Measurements from ENCODE around the gene SEC11A.
"Not testable (repeated sequence)": the region's sequence is repeated elsewhere in the genome, so short reads cannot be mapped to it uniquely, and the experiment has no call there.

Gene SEC11A

GRCh38 chr15:84716036-84716732 lies at the start of gene SEC11A:
Gene SEC11A, minus strand, starts transcription at chr15:84716139. Its CDS starts 64 bp downstream, at chr15:84716075.
- DNase-seq (ENCODE audit: low spot score): peak; percentile 97

- no peak for DNase-seq (ENCODE audit: low spot score)
Observed at GRCh38 chr15:84765675-84766074, 49.7 kb upstream of the SEC11A start.

GRCh38 chr15:84764989-84765388 lies 49.0 kb upstream of the SEC11A start:
- no peak for DNase-seq (ENCODE audit: low spot score)

- DNase-seq (ENCODE audit: low spot score): no peak
Observed at GRCh38 chr15:84764585-84764984, 48.6 kb upstream of the SEC11A start.

GRCh38 chr15:84762840-84763572 lies 47.1 kb upstream of the SEC11A start:
- no peak for DNase-seq (ENCODE audit: low spot score)

GRCh38 chr15:84761607-84762131 lies 45.7 kb upstream of the SEC11A start:
- DNase-seq (ENCODE audit: low spot score): no peak

- no peak for DNase-seq (ENCODE audit: low spot score)
Observed at GRCh38 chr15:84760219-84760618, 44.3 kb upstream of the SEC11A start.

GRCh38 chr15:84759018-84759417 lies 43.1 kb upstream of the SEC11A start:
- DNase-seq (ENCODE audit: low spot score): no peak

- DNase-seq (ENCODE audit: low spot score): no peak
Observed at GRCh38 chr15:84755736-84756527, 40.0 kb upstream of the SEC11A start.

GRCh38 chr15:84754889-84755288 lies 39.0 kb upstream of the SEC11A start:
- DNase-seq (ENCODE audit: low spot score): not testable (repeated sequence)

- DNase-seq (ENCODE audit: low spot score): no peak
Observed at GRCh38 chr15:84752700-84753099, 36.8 kb upstream of the SEC11A start.

- DNase-seq (ENCODE audit: low spot score): no peak
Observed at GRCh38 chr15:84752195-84752594, 36.3 kb upstream of the SEC11A start.

GRCh38 chr15:84751721-84752120 lies 35.8 kb upstream of the SEC11A start:
- not testable (repeated sequence) for DNase-seq (ENCODE audit: low spot score)

GRCh38 chr15:84750583-84751092 lies 34.7 kb upstream of the SEC11A start:
- DNase-seq (ENCODE audit: low spot score): no peak

- no peak for DNase-seq (ENCODE audit: low spot score)
Observed at GRCh38 chr15:84749111-84749991, 33.4 kb upstream of the SEC11A start.

GRCh38 chr15:84748274-84749110 lies 32.6 kb upstream of the SEC11A start, which contains the start of gene ZNF592:
Gene ZNF592, plus strand, starts transcription at chr15:84748592. Its CDS starts 34,084 bp downstream, at chr15:84782676.
- DNase-seq (ENCODE audit: low spot score): peak; percentile 87

GRCh38 chr15:84747416-84748273 lies 31.7 kb upstream of the SEC11A start:
- DNase-seq (ENCODE audit: low spot score): peak; percentile 33

GRCh38 chr15:84741121-84741520 lies 25.2 kb upstream of the SEC11A start:
- DNase-seq (ENCODE audit: low spot score): no peak

GRCh38 chr15:84740691-84741090 lies 24.8 kb upstream of the SEC11A start:
- DNase-seq (ENCODE audit: low spot score): no peak
